H54 (cell line): ENCODE measurements around the gene AUTS2.

Experiments used
- DNase-seq: peaks from one replicate; pipeline ENCODE4 v3.0.0; 2011; ENCODE audit warnings: low spot score, mixed read lengths; ENCODE audit not compliant: insufficient read length
- FAIRE-seq: peaks from 3 replicates; lab custom pipeline; 2011; peaks lifted over from hg19 to GRCh38; lab: Jason Lieb, UNC
- POLR2A ChIP-seq: IDR thresholded peaks from 2 replicates; pipeline ENCODE4 v1.6.1; 2011; ENCODE audit warnings: low read depth, mild to moderate bottlenecking, low read length

The AUTS2 gene

GRCh38 chr7:70374772-70375533, 776.7 kb downstream of the AUTS2 start:
- no peak for TF ChIP-seq POLR2A
- DNase-seq (no peak), FAIRE-seq (no peak)

- no peak for DNase-seq
- no peak for FAIRE-seq
- no peak for TF ChIP-seq POLR2A
Measured at GRCh38 chr7:70376561-70377031, 778.3 kb downstream of the AUTS2 start.

GRCh38 chr7:70377957-70378356, 779.7 kb downstream of the AUTS2 start:
- TF ChIP-seq POLR2A = no peak
- FAIRE-seq = no peak
- no peak for DNase-seq

- TF ChIP-seq POLR2A = no peak
- no peak for DNase-seq
- FAIRE-seq = no peak
Measured at GRCh38 chr7:70379210-70379609, 780.9 kb downstream of the AUTS2 start.

GRCh38 chr7:70380421-70381015, 782.2 kb downstream of the AUTS2 start:
- FAIRE-seq (no peak), DNase-seq (no peak)
- TF ChIP-seq POLR2A = no peak

GRCh38 chr7:70383066-70383782, 784.9 kb downstream of the AUTS2 start:
- DNase-seq (no peak), FAIRE-seq (no peak)
- TF ChIP-seq POLR2A = no peak

- no peak for FAIRE-seq
- DNase-seq = no peak
Measured at GRCh38 chr7:70384024-70384423, 785.7 kb downstream of the AUTS2 start.

GRCh38 chr7:70384891-70385290, 786.6 kb downstream of the AUTS2 start:
- DNase-seq = peak; percentile 25
- no peak for TF ChIP-seq POLR2A
- FAIRE-seq = peak; percentile 79

More at GRCh38 chr7:70384024-70384423, 785.7 kb downstream of the AUTS2 start:
- no peak for TF ChIP-seq POLR2A

GRCh38 chr7:70387217-70387616, 788.9 kb downstream of the AUTS2 start:
- FAIRE-seq (no peak), DNase-seq (no peak)
- TF ChIP-seq POLR2A = no peak

- FAIRE-seq = no peak
- no peak for DNase-seq
Measured at GRCh38 chr7:70389531-70390151, 791.4 kb downstream of the AUTS2 start.

GRCh38 chr7:70390251-70390650, 792.0 kb downstream of the AUTS2 start:
- no peak for DNase-seq
- TF ChIP-seq POLR2A = no peak
- no peak for FAIRE-seq

More at GRCh38 chr7:70389531-70390151, 791.4 kb downstream of the AUTS2 start:
- TF ChIP-seq POLR2A = no peak

- no peak for TF ChIP-seq POLR2A
- FAIRE-seq = no peak
- no peak for DNase-seq
Measured at GRCh38 chr7:70392256-70392876, 794.1 kb downstream of the AUTS2 start.

GRCh38 chr7:70392877-70393435, 794.7 kb downstream of the AUTS2 start:
- TF ChIP-seq POLR2A = no peak
- DNase-seq (no peak), FAIRE-seq (no peak)
